ENCODE data around the gene FXR2.
A peak's percentile ranks its signal among the peaks of the same experiment; 100 is the strongest.
"Not testable (repeated sequence)": the region's sequence is repeated elsewhere in the genome, so short reads cannot be mapped to it uniquely, and the experiment has no call there.

Gene FXR2

GRCh38 chr17:7627250-7628121, 12.8 kb upstream of the FXR2 start, which contains the start of gene SAT2:
Gene SAT2, minus strand, starts transcription at chr17:7627821. Its CDS starts 186 bp downstream, at chr17:7627635.
- Histone ChIP-seq H3K27me3 (ENCODE audit: insufficient read depth, low read length) (no peaks in the 10 kb centered on the region), H4K20me1 (ENCODE audit: insufficient read depth, low read length) (no peaks in the 10 kb centered on the region), H2AFZ (ENCODE audit: low read length) (no peak within 1 kb of the TSS), H3K4me2 (ENCODE audit: low read length) (peak within 1 kb of the TSS; percentile 73), H3K4me1 (ENCODE audit: insufficient read depth, low read length, severe bottlenecking) (peaks cover 5% of the 10 kb centered on the region), H3K9ac (ENCODE audit: low read length) (peak within 1 kb of the TSS; percentile 78), H3K79me2 (ENCODE audit: insufficient read depth, low read length) (no peaks in the 10 kb centered on the region), H3K4me3 (ENCODE audit: low read depth, low read length, poor library complexity, severe bottlenecking) (peak within 1 kb of the TSS; percentile 78), H3K9me3 (ENCODE audit: low read length) (no peaks in the 10 kb centered on the region), H3K9me2 (ENCODE audit: low read depth, low read length) (no peaks in the 10 kb centered on the region), H3K27ac (ENCODE audit: low read depth, low read length, poor library complexity, severe bottlenecking) (no peak within 1 kb of the TSS), H3F3A (ENCODE audit: insufficient read depth, low read length) (no peaks in the 10 kb centered on the region), H3K36me3 (ENCODE audit: insufficient read depth, low read length) (no peaks in the 10 kb centered on the region; the same call in 1 of the 2 replicates)
- TF ChIP-seq, protein P1, sequence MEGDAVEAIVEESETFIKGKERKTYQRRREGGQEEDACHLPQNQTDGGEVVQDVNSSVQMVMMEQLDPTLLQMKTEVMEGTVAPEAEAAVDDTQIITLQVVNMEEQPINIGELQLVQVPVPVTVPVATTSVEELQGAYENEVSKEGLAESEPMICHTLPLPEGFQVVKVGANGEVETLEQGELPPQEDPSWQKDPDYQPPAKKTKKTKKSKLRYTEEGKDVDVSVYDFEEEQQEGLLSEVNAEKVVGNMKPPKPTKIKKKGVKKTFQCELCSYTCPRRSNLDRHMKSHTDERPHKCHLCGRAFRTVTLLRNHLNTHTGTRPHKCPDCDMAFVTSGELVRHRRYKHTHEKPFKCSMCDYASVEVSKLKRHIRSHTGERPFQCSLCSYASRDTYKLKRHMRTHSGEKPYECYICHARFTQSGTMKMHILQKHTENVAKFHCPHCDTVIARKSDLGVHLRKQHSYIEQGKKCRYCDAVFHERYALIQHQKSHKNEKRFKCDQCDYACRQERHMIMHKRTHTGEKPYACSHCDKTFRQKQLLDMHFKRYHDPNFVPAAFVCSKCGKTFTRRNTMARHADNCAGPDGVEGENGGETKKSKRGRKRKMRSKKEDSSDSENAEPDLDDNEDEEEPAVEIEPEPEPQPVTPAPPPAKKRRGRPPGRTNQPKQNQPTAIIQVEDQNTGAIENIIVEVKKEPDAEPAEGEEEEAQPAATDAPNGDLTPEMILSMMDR (IDR thresholded peaks at IDR 0.05; ENCODE audit: low read length) = no peak
- no peak for TF ChIP-seq EZH2 (IDR thresholded peaks at IDR 0.05; ENCODE audit: borderline replicate concordance, low read length)

GRCh38 chr17:7626956-7627249, 12.2 kb upstream of the FXR2 start:
- Histone ChIP-seq H3K27ac (ENCODE audit: low read depth, low read length, poor library complexity, severe bottlenecking) (no peak overlapping the region), H3K4me1 (ENCODE audit: insufficient read depth, low read length, severe bottlenecking) (peaks cover 5% of the 10 kb centered on the region), H3F3A (ENCODE audit: insufficient read depth, low read length) (no peaks in the 10 kb centered on the region), H2AFZ (ENCODE audit: low read length) (no peak overlapping the region), H4K20me1 (ENCODE audit: insufficient read depth, low read length) (no peaks in the 10 kb centered on the region), H3K27me3 (ENCODE audit: insufficient read depth, low read length) (no peaks in the 10 kb centered on the region), H3K79me2 (ENCODE audit: insufficient read depth, low read length) (no peaks in the 10 kb centered on the region), H3K9ac (ENCODE audit: low read length) (peak overlapping the region; percentile 78; the same call in 1 of the 2 replicates), H3K4me3 (ENCODE audit: low read depth, low read length, poor library complexity, severe bottlenecking) (peak overlapping the region; percentile 78), H3K9me2 (ENCODE audit: low read depth, low read length) (no peaks in the 10 kb centered on the region), H3K36me3 (ENCODE audit: insufficient read depth, low read length) (no peaks in the 10 kb centered on the region; the same call in 1 of the 2 replicates), H3K4me2 (ENCODE audit: low read length) (peak overlapping the region; percentile 73), H3K9me3 (ENCODE audit: low read length) (no peaks in the 10 kb centered on the region)
- no peak for TF ChIP-seq EZH2 (IDR thresholded peaks at IDR 0.05; ENCODE audit: borderline replicate concordance, low read length)
- TF ChIP-seq, protein P1 (IDR thresholded peaks at IDR 0.05; ENCODE audit: low read length) = no peak

DNA sequence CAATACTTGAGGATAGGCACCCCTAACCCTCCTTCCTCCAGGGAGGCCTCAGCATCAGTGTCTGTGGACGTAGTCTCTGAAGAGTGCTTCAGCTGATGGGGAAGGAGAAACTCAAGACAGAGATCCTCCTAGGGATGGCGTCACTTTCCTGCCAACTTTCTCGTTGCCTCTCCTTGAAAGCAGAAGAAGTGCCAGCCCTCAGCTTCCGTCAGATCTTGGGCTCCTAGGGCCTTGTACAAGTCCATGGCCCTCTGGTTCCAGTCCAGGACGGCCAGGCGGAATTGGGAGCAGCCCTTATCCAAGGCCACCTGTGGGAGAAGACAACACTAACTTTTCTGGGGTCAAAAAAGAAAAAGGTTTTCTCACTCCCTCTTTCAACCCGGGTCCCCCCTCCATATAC, 11.6 kb upstream of the FXR2 start:
- Histone ChIP-seq H4K20me1 (ENCODE audit: insufficient read depth, low read length) (no peaks in the 10 kb centered on the region), H3K9me2 (ENCODE audit: low read depth, low read length) (no peaks in the 10 kb centered on the region), H3K27me3 (ENCODE audit: insufficient read depth, low read length) (no peaks in the 10 kb centered on the region), H3K4me2 (ENCODE audit: low read length) (no peak overlapping the region), H2AFZ (ENCODE audit: low read length) (no peak overlapping the region), H3K36me3 (ENCODE audit: insufficient read depth, low read length) (no peaks in the 10 kb centered on the region; the same call in 1 of the 2 replicates), H3K9me3 (ENCODE audit: low read length) (no peaks in the 10 kb centered on the region), H3K4me1 (ENCODE audit: insufficient read depth, low read length, severe bottlenecking) (peaks cover 5% of the 10 kb centered on the region), H3K79me2 (ENCODE audit: insufficient read depth, low read length) (no peaks in the 10 kb centered on the region), H3K9ac (ENCODE audit: low read length) (no peak overlapping the region), H3F3A (ENCODE audit: insufficient read depth, low read length) (no peaks in the 10 kb centered on the region), H3K4me3 (ENCODE audit: low read depth, low read length, poor library complexity, severe bottlenecking) (no peak overlapping the region), H3K27ac (ENCODE audit: low read depth, low read length, poor library complexity, severe bottlenecking) (no peak overlapping the region)
- TF ChIP-seq EZH2 (IDR thresholded peaks at IDR 0.05; ENCODE audit: borderline replicate concordance, low read length) = no peak

GRCh38 chr17:7625749-7626148, 11.1 kb upstream of the FXR2 start:
- not testable (repeated sequence) for H3K4me2 ChIP-seq (ENCODE audit: low read length); H3K36me3 ChIP-seq (ENCODE audit: insufficient read depth, low read length); H3K4me3 ChIP-seq (ENCODE audit: low read depth, low read length, poor library complexity, severe bottlenecking); H2AFZ ChIP-seq (ENCODE audit: low read length); H3K9me2 ChIP-seq (ENCODE audit: low read depth, low read length); H4K20me1 ChIP-seq (ENCODE audit: insufficient read depth, low read length); H3F3A ChIP-seq (ENCODE audit: insufficient read depth, low read length); H3K4me1 ChIP-seq (ENCODE audit: insufficient read depth, low read length, severe bottlenecking); H3K9ac ChIP-seq (ENCODE audit: low read length); H3K9me3 ChIP-seq (ENCODE audit: low read length); H3K79me2 ChIP-seq (ENCODE audit: insufficient read depth, low read length); H3K27me3 ChIP-seq (ENCODE audit: insufficient read depth, low read length); H3K27ac ChIP-seq (ENCODE audit: low read depth, low read length, poor library complexity, severe bottlenecking)
